HFF-Myc (cell line): ENCODE results near the gene KCNG3.

Experiments
- DNase-seq: peaks from one replicate; pipeline ENCODE4 v3.0.0-alpha.2; 2011; ENCODE audit warnings: low read depth; ENCODE audit errors: extremely low read depth
- H3K4me3 ChIP-seq: replicated peaks from 2 replicates; pipeline ENCODE4 v1.5.1; 2011; ENCODE audit warnings: low read depth, mild to moderate bottlenecking, control low read depth, low read length
- CTCF ChIP-seq: IDR thresholded peaks from 2 replicates; pipeline ENCODE4 v1.5.1; 2012; ENCODE audit warnings: mild to moderate bottlenecking, low read depth, low read length, control low read depth; ENCODE audit errors: missing control alignments

The KCNG3 gene

GRCh38 chr2:42436370-42436769 is 57.4 kb downstream of the KCNG3 start:
- H3K4me3 ChIP-seq, result no peak overlapping the region
- TF ChIP-seq CTCF, result no peak
- DNase-seq, result no peak

- no peak for TF ChIP-seq CTCF
- H3K4me3 ChIP-seq, result no peak overlapping the region
- no peak for DNase-seq
Observed at GRCh38 chr2:42435628-42436027, 58.2 kb downstream of the KCNG3 start.

- TF ChIP-seq CTCF, result no peak
- H3K4me3 ChIP-seq, result no peak overlapping the region
- no peak for DNase-seq
Observed at GRCh38 chr2:42430188-42430587, 63.6 kb downstream of the KCNG3 start.

- TF ChIP-seq CTCF, result no peak
- no peak overlapping the region for H3K4me3 ChIP-seq
- DNase-seq, result no peak
Observed at GRCh38 chr2:42429352-42429751, 64.4 kb downstream of the KCNG3 start.

GRCh38 chr2:42425697-42426096 is 68.1 kb downstream of the KCNG3 start:
- H3K4me3 ChIP-seq, result no peak overlapping the region
- no peak for TF ChIP-seq CTCF
- DNase-seq, result no peak

- TF ChIP-seq CTCF, result no peak
- DNase-seq, result no peak
- no peak overlapping the region for H3K4me3 ChIP-seq
Observed at GRCh38 chr2:42424033-42424432, 69.7 kb downstream of the KCNG3 start.

GRCh38 chr2:42421601-42422239 is 72.1 kb downstream of the KCNG3 start:
- no peak for TF ChIP-seq CTCF
- no peak overlapping the region for H3K4me3 ChIP-seq
- DNase-seq, result peak; percentile 2
